Neural cell (in vitro differentiated cells): ENCODE results near the gene ADTRP.

ENCODE experiments used
- CTCF ChIP-seq: fragments of 450-650 bp; IDR thresholded peaks from 2 replicates; pipeline ENCODE4 v1.5.1; 2014; ENCODE audit warnings: antibody characterized with exemption, mild to moderate bottlenecking, moderate library complexity; ENCODE audit not compliant: poor library complexity, severe bottlenecking
- EP300 ChIP-seq: fragments of 450-650 bp; conservative IDR thresholded peaks from 2 replicates; pipeline ENCODE4 v1.6.1; 2014; ENCODE audit warnings: antibody characterized with exemption, mild to moderate bottlenecking, moderate library complexity; ENCODE audit not compliant: poor library complexity, severe bottlenecking
- EZH2 ChIP-seq: fragments of 200-600, 300-800 bp; shearing (Covaris generic), sonication (generic); IDR thresholded peaks from 2 replicates; pipeline ENCODE4 v1.6.1; 2014; ENCODE audit warnings: antibody characterized with exemption, low read length, borderline replicate concordance, mild to moderate bottlenecking; ENCODE audit not compliant: insufficient read depth, poor library complexity, severe bottlenecking
- POLR2AphosphoS5 ChIP-seq: IDR thresholded peaks from 2 replicates; pipeline ENCODE4 v1.6.1; 2012
- REST ChIP-seq: IDR thresholded peaks from 2 replicates; pipeline ENCODE4 v1.6.1; 2012; ENCODE audit warnings: borderline replicate concordance
- TAF1 ChIP-seq: IDR thresholded peaks from 2 replicates; pipeline ENCODE4 v1.6.1; 2012; ENCODE audit warnings: low read depth

GRCh38 chr6:11806561-11807317 is 28.1 kb upstream of the ADTRP start:
- TF ChIP-seq CTCF (no peak), POLR2AphosphoS5 (no peak), REST (no peak), EZH2 (no peak), EP300 (no peak), TAF1 (no peak)
